ENCODE measurements around the gene FRMD4A.

DNA sequence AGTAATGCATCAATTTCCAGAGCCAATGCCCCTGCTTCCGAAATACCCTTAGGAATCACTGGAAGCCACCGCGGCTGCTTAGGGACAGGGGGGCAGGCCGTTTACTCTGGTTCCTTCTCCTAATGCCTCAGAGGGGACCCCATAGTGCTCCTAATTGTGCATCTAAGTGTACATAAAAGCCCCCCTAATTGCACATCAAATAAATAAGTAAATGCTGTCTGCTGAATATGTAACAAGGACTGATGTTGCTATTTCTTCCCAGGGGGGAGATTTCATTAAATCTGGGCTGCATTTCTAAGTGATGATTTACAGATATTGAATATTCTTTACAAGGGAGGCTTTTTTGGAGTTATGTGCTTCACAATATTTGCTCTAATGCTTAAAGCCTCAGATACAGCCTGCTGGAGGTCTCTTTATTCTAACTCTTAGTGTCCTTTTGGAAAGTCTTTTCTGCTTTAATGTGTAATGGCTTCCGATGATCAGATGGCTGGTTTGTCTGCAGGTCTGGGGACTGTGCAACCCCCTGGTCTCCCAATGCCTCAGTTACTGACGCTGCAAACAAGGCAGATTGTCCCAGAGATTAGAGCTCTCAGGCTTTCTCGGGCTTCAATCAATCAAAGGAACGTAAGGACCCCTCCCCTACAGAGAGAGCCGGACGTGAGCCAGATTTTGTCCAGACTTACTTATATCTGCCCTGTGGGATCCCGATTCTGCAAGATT, 601.0 kb downstream of the FRMD4A start:
- TF ChIP-seq, protein P1, sequence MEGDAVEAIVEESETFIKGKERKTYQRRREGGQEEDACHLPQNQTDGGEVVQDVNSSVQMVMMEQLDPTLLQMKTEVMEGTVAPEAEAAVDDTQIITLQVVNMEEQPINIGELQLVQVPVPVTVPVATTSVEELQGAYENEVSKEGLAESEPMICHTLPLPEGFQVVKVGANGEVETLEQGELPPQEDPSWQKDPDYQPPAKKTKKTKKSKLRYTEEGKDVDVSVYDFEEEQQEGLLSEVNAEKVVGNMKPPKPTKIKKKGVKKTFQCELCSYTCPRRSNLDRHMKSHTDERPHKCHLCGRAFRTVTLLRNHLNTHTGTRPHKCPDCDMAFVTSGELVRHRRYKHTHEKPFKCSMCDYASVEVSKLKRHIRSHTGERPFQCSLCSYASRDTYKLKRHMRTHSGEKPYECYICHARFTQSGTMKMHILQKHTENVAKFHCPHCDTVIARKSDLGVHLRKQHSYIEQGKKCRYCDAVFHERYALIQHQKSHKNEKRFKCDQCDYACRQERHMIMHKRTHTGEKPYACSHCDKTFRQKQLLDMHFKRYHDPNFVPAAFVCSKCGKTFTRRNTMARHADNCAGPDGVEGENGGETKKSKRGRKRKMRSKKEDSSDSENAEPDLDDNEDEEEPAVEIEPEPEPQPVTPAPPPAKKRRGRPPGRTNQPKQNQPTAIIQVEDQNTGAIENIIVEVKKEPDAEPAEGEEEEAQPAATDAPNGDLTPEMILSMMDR (conservative IDR thresholded peaks at IDR 0.05; ENCODE audit: low read length) = no peak
- TF ChIP-seq EZH2phosphoT487 (IDR thresholded peaks at IDR 0.05; ENCODE audit: borderline replicate concordance, low read depth, low read length) = no peak
